ENCODE results near the gene ZNF606.
A peak's percentile ranks its signal among the peaks of the same experiment; 100 is the strongest.

The ZNF606 gene

DNA sequence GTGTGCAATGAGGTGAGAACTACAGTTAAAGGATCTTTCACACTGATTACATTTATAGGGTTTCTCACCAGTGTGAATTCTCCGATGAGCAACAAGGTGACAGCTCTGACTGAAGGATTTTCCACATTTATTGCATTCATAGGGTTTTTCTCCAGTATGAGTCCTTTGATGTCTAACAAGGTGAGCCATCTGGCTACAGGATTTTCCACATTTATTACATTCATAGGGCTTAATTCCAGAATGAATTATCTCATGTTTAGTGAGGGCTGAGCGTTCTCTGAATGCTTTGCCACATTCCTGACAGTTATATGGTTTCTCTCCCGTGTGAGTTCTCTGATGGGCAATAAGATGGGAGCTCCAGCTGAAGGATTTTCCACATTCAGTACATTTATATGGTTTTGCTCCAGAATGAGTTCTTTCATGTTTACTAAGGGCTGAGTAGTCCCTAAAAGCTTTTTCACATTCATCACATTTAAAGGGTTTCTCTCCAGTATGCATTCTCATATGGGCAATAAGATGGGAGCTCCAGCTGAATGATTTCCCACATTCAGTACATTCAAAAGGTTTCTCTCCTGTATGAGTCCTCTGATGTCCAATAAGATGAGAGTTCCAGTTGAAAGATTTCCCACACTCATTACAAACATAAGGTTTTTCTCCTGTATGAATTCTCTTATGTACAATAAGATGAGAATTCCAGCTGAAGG, 23.9 kb downstream of the ZNF606 start:
- Histone ChIP-seq H3K36me3 (ENCODE audit: control insufficient read depth in 2 of 2, insufficient read depth in 2 of 2, low read length in 2 of 2) (peaks cover 47 to 52% of the 10 kb centered on the region in 2 donors), H3K9me3 (ENCODE audit: control insufficient read depth in 2 of 2, low read length in 2 of 2) (peaks cover 83 to 85% of the 10 kb centered on the region in 2 donors), H3K4me1 (ENCODE audit: control insufficient read depth in 2 of 2, insufficient read depth in 2 of 2, low read length in 2 of 2) (no peaks in the 10 kb centered on the region), H3K27ac (ENCODE audit: low read depth in 2 of 2, low read length in 2 of 2) (no peak overlapping the region), H3K27me3 (ENCODE audit: control insufficient read depth in 2 of 2, insufficient read depth in 2 of 2, low read length in 2 of 2) (no peaks in the 10 kb centered on the region), H3K9ac (ENCODE audit: low read depth in 1 of 2, low read length in 2 of 2) (no peak overlapping the region), H3K4me3 (ENCODE audit: low read length in 2 of 2) (peak overlapping the region; percentile 18 to 46)

- H3K4me1 ChIP-seq (ENCODE audit: control insufficient read depth in 2 of 2, insufficient read depth in 2 of 2, low read length in 2 of 2), result no peaks in the 10 kb centered on the region
- H3K27me3 ChIP-seq (ENCODE audit: control insufficient read depth in 2 of 2, insufficient read depth in 2 of 2, low read length in 2 of 2), result no peaks in the 10 kb centered on the region
- H3K36me3 ChIP-seq (ENCODE audit: control insufficient read depth in 2 of 2, insufficient read depth in 2 of 2, low read length in 2 of 2), result peaks cover 7 to 17% of the 10 kb centered on the region in 2 donors
- no peak within 1 kb of the TSS for H3K4me3 ChIP-seq (ENCODE audit: low read length in 2 of 2)
- H3K9ac ChIP-seq (ENCODE audit: low read depth in 1 of 2, low read length in 2 of 2), result no peak within 1 kb of the TSS
- H3K9me3 ChIP-seq (ENCODE audit: control insufficient read depth in 2 of 2, low read length in 2 of 2), result peaks cover 62 to 69% of the 10 kb centered on the region in 2 donors
- H3K27ac ChIP-seq (ENCODE audit: low read depth in 2 of 2, low read length in 2 of 2), result no peak within 1 kb of the TSS
Measured at GRCh38 chr19:57974434-57974833, 28.2 kb downstream of the ZNF606 start, which contains the start of gene C19orf18. Gene C19orf18 (minus strand): TSS chr19:57974534. CDS start chr19:57974432, 102 bp downstream.

GRCh38 chr19:57964761-57965160, 37.9 kb downstream of the ZNF606 start:
- no peaks in the 10 kb centered on the region for H3K4me1 ChIP-seq (ENCODE audit: control insufficient read depth in 2 of 2, insufficient read depth in 2 of 2, low read length in 2 of 2)
- no peaks in the 10 kb centered on the region for H3K36me3 ChIP-seq (ENCODE audit: control insufficient read depth in 2 of 2, insufficient read depth in 2 of 2, low read length in 2 of 2)
- H3K27ac ChIP-seq (ENCODE audit: low read depth in 2 of 2, low read length in 2 of 2), result no peak overlapping the region
- no peak overlapping the region for H3K9ac ChIP-seq (ENCODE audit: low read depth in 1 of 2, low read length in 2 of 2)
- peaks cover 12 to 26% of the 10 kb centered on the region in 2 donors for H3K9me3 ChIP-seq (ENCODE audit: control insufficient read depth in 2 of 2, low read length in 2 of 2)
- H3K4me3 ChIP-seq (ENCODE audit: low read length in 2 of 2), result no peak overlapping the region
- H3K27me3 ChIP-seq (ENCODE audit: control insufficient read depth in 2 of 2, insufficient read depth in 2 of 2, low read length in 2 of 2), result no peaks in the 10 kb centered on the region

DNA sequence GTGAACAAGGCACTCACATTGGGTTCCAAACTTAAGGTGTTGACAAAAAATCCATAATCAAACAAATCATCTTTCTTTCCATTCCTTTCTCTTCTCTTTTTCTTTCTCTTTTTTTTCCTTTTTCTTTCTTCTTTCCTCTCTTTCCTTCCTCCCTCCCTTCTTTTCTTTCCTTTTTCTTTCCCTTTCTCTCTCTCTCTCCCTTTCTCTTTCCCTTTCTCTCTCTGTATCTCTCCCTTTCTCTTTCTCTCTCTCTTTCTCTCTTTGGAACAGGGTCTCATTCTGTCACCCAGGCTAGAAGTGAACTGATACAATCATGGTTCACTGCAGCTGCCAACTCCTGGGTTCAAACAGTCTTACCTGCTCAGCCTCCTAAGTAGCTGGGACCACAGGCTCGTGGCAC, 40.8 kb downstream of the ZNF606 start:
- Histone ChIP-seq H3K27ac (ENCODE audit: low read depth in 2 of 2, low read length in 2 of 2) (no peak overlapping the region), H3K4me3 (ENCODE audit: low read length in 2 of 2) (no peak overlapping the region), H3K4me1 (ENCODE audit: control insufficient read depth in 2 of 2, insufficient read depth in 2 of 2, low read length in 2 of 2) (no peaks in the 10 kb centered on the region), H3K27me3 (ENCODE audit: control insufficient read depth in 2 of 2, insufficient read depth in 2 of 2, low read length in 2 of 2) (no peaks in the 10 kb centered on the region), H3K36me3 (ENCODE audit: control insufficient read depth in 2 of 2, insufficient read depth in 2 of 2, low read length in 2 of 2) (no peaks in the 10 kb centered on the region), H3K9ac (ENCODE audit: low read depth in 1 of 2, low read length in 2 of 2) (no peak overlapping the region), H3K9me3 (ENCODE audit: control insufficient read depth in 2 of 2, low read length in 2 of 2) (peaks cover 10 to 15% of the 10 kb centered on the region in 2 donors)

DNA sequence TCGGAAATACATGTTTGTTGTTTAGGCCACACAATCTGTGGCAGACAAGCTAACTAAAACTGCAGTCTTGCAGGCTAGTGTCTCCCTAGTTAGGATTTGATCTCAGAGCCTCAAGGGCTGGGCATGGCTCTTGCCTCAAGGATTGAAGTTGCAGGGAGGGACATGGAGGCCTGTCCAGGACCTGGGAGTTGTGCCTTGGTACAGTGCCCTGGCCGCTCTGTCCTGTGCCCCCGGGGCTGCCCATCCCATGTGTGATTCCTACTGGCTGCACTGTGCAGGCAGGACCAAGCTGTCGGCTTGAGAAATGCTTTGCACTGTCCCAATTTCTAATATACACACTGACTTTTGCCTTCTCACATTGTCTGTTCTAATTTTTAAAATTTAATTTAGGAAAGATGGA, 47.6 kb downstream of the ZNF606 start:
- Histone ChIP-seq H3K4me3 (ENCODE audit: low read length in 2 of 2) (no peak overlapping the region), H3K4me1 (ENCODE audit: control insufficient read depth in 2 of 2, insufficient read depth in 2 of 2, low read length in 2 of 2) (no peaks in the 10 kb centered on the region)

GRCh38 chr19:57949702-57950101, 52.9 kb downstream of the ZNF606 start:
- H3K9ac ChIP-seq (ENCODE audit: low read depth in 1 of 2, low read length in 2 of 2), result no peak overlapping the region
- H3K27ac ChIP-seq (ENCODE audit: low read depth in 2 of 2, low read length in 2 of 2), result no peak overlapping the region
- H3K9me3 ChIP-seq (ENCODE audit: control insufficient read depth in 2 of 2, low read length in 2 of 2), result peaks cover 8 to 15% of the 10 kb centered on the region in 2 donors
- no peaks in the 10 kb centered on the region for H3K27me3 ChIP-seq (ENCODE audit: control insufficient read depth in 2 of 2, insufficient read depth in 2 of 2, low read length in 2 of 2)
- H3K36me3 ChIP-seq (ENCODE audit: control insufficient read depth in 2 of 2, insufficient read depth in 2 of 2, low read length in 2 of 2), result peaks cover 0 to 3% of the 10 kb centered on the region in 2 donors
- peaks cover 9 to 12% of the 10 kb centered on the region in 2 donors for H3K4me1 ChIP-seq (ENCODE audit: control insufficient read depth in 2 of 2, insufficient read depth in 2 of 2, low read length in 2 of 2)
- no peak overlapping the region for H3K4me3 ChIP-seq (ENCODE audit: low read length in 2 of 2)

More for the DNA sequence above, 47.6 kb downstream of the ZNF606 start:
- H3K27me3 ChIP-seq (ENCODE audit: control insufficient read depth in 2 of 2, insufficient read depth in 2 of 2, low read length in 2 of 2), result no peaks in the 10 kb centered on the region
- H3K36me3 ChIP-seq (ENCODE audit: control insufficient read depth in 2 of 2, insufficient read depth in 2 of 2, low read length in 2 of 2), result no peaks in the 10 kb centered on the region
- H3K9me3 ChIP-seq (ENCODE audit: control insufficient read depth in 2 of 2, low read length in 2 of 2), result peaks cover 6 to 7% of the 10 kb centered on the region in 2 donors
- H3K9ac ChIP-seq (ENCODE audit: low read depth in 1 of 2, low read length in 2 of 2), result no peak overlapping the region
- H3K27ac ChIP-seq (ENCODE audit: low read depth in 2 of 2, low read length in 2 of 2), result no peak overlapping the region

DNA sequence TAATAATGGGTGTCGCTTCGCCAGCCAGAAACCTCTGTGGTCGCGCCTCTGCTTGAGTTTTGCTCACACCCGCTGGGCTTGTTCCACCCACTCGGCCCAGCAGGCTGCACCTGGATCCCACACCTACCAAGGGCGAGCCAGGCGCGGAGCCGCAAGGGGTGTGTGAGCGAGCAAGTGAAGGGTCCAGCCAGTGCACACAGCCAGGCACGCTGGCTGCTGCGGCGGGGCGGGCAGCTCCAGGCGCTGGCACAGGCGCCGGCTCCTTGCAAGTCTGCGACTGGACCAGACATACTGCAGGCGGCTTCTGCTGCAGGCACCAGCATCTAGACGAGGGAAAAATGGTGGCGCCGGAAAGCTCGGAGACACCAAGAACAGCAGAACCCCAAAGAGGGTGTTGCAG, 53.3 kb downstream of the ZNF606 start:
- peaks cover under 1 to 3% of the 10 kb centered on the region in 2 donors for H3K36me3 ChIP-seq (ENCODE audit: control insufficient read depth in 2 of 2, insufficient read depth in 2 of 2, low read length in 2 of 2)
- H3K9me3 ChIP-seq (ENCODE audit: control insufficient read depth in 2 of 2, low read length in 2 of 2), result peaks cover 8 to 12% of the 10 kb centered on the region in 2 donors
- no peak overlapping the region for H3K9ac ChIP-seq (ENCODE audit: low read depth in 1 of 2, low read length in 2 of 2)
- no peak overlapping the region for H3K27ac ChIP-seq (ENCODE audit: low read depth in 2 of 2, low read length in 2 of 2)
- peaks cover 9 to 12% of the 10 kb centered on the region in 2 donors for H3K4me1 ChIP-seq (ENCODE audit: control insufficient read depth in 2 of 2, insufficient read depth in 2 of 2, low read length in 2 of 2)
- no peaks in the 10 kb centered on the region for H3K27me3 ChIP-seq (ENCODE audit: control insufficient read depth in 2 of 2, insufficient read depth in 2 of 2, low read length in 2 of 2)
- no peak overlapping the region for H3K4me3 ChIP-seq (ENCODE audit: low read length in 2 of 2)

GRCh38 chr19:57947419-57948134, 55.0 kb downstream of the ZNF606 start, which contains the start of gene ZNF256:
Gene ZNF256 (minus strand): TSS chr19:57947706. CDS start chr19:57947474, 232 bp downstream.
- Histone ChIP-seq H3K9ac (ENCODE audit: low read depth in 1 of 2, low read length in 2 of 2) (peak within 1 kb of the TSS; percentile 77 to 80), H3K36me3 (ENCODE audit: control insufficient read depth in 2 of 2, insufficient read depth in 2 of 2, low read length in 2 of 2) (peaks cover 18 to 19% of the 10 kb centered on the region in 2 donors), H3K4me1 (ENCODE audit: control insufficient read depth in 2 of 2, insufficient read depth in 2 of 2, low read length in 2 of 2) (peaks cover 9 to 12% of the 10 kb centered on the region in 2 donors), H3K27ac (ENCODE audit: low read depth in 2 of 2, low read length in 2 of 2) (peak within 1 kb of the TSS; percentile 56 to 77), H3K4me3 (ENCODE audit: low read length in 2 of 2) (peak within 1 kb of the TSS; percentile 83 to 87), H3K27me3 (ENCODE audit: control insufficient read depth in 2 of 2, insufficient read depth in 2 of 2, low read length in 2 of 2) (no peaks in the 10 kb centered on the region), H3K9me3 (ENCODE audit: control insufficient read depth in 2 of 2, low read length in 2 of 2) (peaks cover 20 to 30% of the 10 kb centered on the region in 2 donors)

- H3K36me3 ChIP-seq (ENCODE audit: control insufficient read depth in 2 of 2, insufficient read depth in 2 of 2, low read length in 2 of 2), result peaks cover 23 to 24% of the 10 kb centered on the region in 2 donors
- H3K27me3 ChIP-seq (ENCODE audit: control insufficient read depth in 2 of 2, insufficient read depth in 2 of 2, low read length in 2 of 2), result no peaks in the 10 kb centered on the region
- peak overlapping the region; percentile 56 to 77 for H3K27ac ChIP-seq (ENCODE audit: low read depth in 2 of 2, low read length in 2 of 2)
- H3K4me3 ChIP-seq (ENCODE audit: low read length in 2 of 2), result peak overlapping the region; percentile 83 to 87
- H3K9ac ChIP-seq (ENCODE audit: low read depth in 1 of 2, low read length in 2 of 2), result peak overlapping the region; percentile 77 to 80
- peaks cover 9 to 12% of the 10 kb centered on the region in 2 donors for H3K4me1 ChIP-seq (ENCODE audit: control insufficient read depth in 2 of 2, insufficient read depth in 2 of 2, low read length in 2 of 2)
- H3K9me3 ChIP-seq (ENCODE audit: control insufficient read depth in 2 of 2, low read length in 2 of 2), result peaks cover 26 to 35% of the 10 kb centered on the region in 2 donors
Measured at GRCh38 chr19:57947088-57947418, 55.6 kb downstream of the ZNF606 start.

DNA sequence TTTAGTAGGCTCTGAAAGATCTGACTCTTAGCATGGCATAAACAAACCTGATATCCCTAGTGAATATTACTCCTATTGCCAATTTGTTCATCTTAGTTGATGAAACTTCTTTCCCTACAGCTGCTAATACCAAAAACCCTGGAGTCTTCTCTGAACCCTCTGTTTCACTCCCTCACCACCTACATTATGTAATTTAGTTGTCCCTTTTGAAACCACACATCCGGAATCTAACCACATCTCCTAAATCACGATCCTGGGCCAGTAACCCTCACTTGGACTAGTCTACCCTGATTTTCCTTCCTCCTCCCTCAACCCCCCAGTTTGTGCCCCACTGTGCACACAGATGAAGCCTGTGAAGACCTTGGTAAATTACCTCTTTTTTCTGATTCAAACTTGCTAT, 56.3 kb downstream of the ZNF606 start:
- no peak overlapping the region for H3K9ac ChIP-seq (ENCODE audit: low read depth in 1 of 2, low read length in 2 of 2)
- H3K27ac ChIP-seq (ENCODE audit: low read depth in 2 of 2, low read length in 2 of 2), result no peak overlapping the region
- H3K9me3 ChIP-seq (ENCODE audit: control insufficient read depth in 2 of 2, low read length in 2 of 2), result peaks cover 33 to 42% of the 10 kb centered on the region in 2 donors

More for the DNA sequence above, 56.3 kb downstream of the ZNF606 start:
- H3K27me3 ChIP-seq (ENCODE audit: control insufficient read depth in 2 of 2, insufficient read depth in 2 of 2, low read length in 2 of 2), result no peaks in the 10 kb centered on the region
- H3K4me1 ChIP-seq (ENCODE audit: control insufficient read depth in 2 of 2, insufficient read depth in 2 of 2, low read length in 2 of 2), result peaks cover 9 to 12% of the 10 kb centered on the region in 2 donors
- peaks cover 30 to 32% of the 10 kb centered on the region in 2 donors for H3K36me3 ChIP-seq (ENCODE audit: control insufficient read depth in 2 of 2, insufficient read depth in 2 of 2, low read length in 2 of 2)
- peak overlapping the region; percentile 83 to 87 for H3K4me3 ChIP-seq (ENCODE audit: low read length in 2 of 2)

All from mucosa of rectum (tissue), 2 donors.